Activated naive CD8-positive, alpha-beta T cell treated with anti-CD3 and anti-CD28 coated beads, Interleukin-2, amount 50 U/mL, for 16 hours (primary cell): ENCODE measurements around the gene PRSS21.

Source experiments
- DNase-seq: peaks from one replicate; pipeline ENCODE4 v3.0.0-alpha.2; 2020; ENCODE audit warnings: low read depth, low spot score

The PRSS21 gene

DNA sequence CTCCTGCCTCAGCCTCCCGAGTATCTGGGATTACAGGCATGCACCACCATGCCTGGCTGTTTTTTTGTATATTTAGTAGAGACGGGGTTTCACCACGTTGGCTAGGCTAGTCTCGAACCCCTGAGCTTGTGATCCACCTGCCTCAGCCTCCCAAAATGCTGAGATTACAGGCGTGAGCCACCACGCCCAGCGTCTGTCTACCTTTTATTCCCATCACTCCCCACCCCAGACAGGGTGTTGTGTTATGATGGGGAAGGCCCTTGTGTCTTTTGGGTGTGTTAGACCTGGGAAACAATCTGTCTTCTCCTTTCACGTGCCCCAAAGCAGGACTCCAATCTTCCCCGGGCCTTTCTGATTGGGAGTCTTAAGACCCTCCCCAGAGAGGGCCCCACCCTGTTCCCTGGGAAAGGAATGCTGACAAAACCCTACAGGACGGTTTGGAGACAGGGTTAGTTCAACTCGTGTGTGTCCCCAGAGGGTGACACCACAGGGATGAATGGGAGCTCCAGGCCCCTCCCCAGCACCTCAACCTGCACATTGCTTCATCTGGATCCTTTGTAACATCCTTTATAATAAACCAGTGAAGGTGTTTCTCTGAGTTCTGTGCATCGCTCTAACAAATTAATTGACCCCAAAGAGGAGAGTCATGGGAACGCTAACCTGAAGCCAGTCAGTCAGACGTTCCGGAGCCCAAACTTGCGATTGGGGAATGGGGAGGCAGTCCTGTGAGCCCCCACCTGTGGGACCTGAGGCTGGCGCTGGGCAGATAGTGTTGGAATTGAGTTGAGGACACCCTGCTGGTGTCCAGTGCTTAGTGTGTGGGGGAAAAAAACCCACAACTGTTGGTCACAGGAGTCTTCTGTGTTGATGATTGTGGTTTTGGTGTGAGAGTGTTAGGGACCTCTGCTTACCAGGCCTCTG lies 36.8 kb upstream of the PRSS21 start:
- no peak for DNase-seq

DNA sequence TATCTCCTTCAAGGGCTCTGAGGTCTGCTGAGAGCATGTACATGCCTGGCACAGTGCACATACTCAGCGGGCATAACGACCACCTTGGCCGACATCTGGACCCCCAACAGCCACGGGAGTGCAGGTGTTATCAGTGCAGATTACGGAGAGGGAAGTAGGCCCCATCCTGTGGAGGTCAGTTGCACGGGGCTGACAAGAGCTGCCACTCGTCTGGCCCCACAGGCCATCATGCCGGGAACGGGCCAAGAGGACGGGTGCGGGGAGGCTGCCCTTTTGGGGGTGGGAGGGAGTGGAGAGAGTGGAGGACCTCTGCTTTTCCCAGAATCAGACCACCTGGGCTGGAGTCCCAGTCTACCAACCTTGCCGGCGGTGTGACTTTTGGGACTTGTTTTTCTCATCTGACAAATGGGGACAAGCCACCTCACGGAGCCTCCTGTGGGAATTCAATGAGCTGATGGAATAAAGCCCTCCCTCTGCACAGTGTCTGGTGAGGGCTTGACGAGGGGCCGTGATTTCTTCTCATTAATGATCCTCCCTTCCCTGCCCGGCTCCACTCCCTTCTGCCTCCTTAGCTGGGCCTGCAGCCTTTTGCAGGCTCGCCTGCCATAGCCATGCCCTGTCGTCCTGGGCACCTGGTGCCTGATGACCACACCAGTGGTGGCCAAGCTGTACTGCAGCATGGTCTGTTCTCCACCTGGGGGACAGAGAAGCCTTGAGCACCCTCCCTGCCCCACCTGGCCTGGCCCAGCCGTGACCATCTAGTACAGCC lies 34.3 kb upstream of the PRSS21 start:
- DNase-seq = no peak

DNA sequence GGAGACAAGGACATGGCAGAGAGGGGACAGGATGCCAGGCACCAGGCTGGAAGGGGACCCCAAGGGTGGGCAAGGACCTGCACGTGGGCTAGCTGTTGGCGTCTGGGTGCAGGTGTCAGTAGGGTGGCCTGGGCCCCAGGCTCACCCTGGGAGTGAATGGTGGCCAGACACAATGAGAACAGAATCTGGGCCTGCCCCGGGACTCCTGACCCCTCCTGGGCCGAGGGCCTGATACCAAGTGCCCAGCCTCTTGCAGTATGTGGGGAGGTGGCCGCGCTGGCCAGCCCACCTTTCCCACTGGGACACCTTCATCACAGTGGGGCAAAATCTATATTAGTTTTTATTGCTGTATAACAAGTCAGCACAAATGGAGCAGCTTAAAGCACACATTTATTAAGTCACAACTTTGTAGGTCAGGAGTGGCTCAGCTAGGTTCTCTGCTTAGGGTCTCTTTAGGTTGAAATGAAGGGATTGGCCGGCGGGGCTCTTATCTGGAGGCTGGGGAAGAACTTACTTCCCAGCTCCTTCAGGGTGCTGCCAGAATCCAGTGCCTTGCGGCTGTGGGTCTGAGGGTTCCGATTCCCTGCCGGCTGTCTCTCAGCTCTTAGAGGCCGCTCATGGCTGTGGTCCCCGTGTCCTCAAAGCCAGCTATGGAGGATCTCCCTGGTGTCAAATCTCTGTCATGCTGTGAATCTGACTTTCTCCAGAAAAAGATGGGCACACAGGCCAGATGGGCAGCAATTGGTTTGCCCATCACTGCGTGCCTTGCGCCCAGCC lies 33.3 kb upstream of the PRSS21 start:
- no peak for DNase-seq

GRCh38 chr16:2784358-2785100 lies 32.5 kb upstream of the PRSS21 start:
- no peak for DNase-seq

DNA sequence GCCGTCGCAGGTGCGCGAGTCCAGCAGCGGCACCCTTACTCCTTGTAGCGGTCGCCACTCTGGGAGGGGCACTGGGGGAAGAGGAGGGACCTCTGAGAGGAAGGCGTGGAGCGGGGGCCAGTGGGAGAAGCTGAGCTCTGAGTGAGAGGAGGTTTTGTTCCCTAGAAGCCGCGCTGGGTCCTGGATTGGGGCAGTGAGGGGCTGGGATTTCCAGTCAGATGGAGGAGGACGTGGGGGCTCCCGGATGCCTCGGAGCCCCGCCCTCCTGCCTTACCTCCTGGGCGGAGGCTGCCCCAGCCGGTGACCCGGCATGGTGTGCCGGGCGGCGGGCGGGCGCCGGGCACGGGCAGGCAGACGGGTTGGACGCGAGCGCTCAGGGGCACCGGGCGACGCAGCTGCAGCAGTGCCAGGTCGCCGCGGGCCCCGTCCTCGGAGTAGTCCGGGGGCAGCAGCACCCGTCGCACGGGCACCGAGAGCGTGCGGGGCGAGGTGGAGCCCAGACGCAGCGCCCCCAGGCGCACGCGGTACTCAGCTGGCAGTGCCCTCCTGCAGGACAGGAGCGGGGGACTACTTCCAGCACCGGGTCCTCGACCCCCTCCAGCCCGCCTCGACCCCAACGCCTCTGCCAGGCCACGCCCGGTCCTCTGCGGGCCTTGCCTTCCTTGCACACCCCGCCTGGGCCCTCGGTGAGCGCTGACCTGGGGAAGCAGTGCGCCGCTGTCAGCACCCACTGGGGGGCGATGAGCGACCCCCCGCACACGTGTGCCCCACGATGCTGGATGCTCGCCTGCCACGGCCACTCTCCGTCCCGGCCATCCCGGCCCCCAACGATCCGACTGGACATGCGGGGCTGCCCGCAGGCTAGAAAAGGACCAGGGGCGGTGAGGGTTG lies 31.7 kb upstream of the PRSS21 start:
- no peak for DNase-seq

DNA sequence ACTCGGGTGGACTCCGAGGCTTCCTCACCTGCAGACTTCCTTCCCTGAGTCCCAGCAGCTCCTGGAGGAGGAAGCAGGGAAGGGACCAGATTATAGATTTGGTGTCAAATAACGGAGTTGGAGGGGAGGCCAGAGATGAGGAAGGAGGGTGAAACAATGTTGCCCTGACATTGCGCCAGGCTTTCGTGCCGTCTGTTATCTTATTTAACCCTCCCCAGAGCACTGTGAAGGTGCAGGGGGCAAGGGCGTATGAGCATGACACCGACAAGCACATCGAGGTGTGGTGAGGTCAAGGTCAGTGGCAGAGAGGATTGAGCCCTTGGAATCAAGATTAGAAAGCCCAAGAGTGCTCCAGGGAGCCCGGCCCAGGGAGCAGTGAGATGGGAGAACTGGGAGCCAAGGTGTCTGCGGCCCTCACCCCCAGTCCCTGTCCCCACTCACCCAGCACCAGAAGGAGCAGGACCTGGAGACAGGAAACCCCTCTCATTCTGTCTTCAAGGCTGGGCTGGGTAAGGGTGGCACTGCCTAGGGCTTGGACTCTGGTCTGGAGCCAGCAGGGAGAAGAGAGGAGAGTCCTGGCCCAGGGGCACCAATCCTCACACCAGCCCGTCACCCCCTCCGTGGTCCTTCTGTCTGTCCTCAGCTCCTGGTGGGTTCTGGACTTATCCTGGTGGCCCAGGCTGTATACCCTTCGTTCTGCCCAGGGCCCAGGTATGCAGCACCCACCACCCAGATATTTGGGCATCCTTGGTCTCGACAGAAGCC lies 30.8 kb upstream of the PRSS21 start:
- DNase-seq = no peak

GRCh38 chr16:2786826-2787151 lies 30.2 kb upstream of the PRSS21 start:
- DNase-seq = no peak

DNA sequence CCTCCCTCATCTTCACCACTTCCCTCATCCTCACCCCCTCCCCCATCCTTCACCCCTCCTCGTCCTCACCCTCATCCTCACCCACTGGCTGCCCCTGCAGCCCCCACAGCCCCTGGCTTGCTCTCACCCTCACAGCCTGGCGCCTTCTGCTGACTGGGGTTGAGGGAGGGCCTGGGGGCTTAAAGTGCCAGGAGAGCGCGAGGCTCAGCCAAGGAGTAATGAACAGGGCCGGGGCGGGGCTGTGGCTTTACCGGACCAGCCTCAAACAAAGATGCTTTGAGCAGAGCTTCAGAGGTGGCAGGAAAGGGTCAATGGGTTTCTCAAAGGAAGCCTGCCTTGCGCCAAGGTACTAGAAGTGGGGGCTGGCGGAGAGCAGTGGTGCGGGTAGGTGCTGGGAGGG lies 29.6 kb upstream of the PRSS21 start, which contains the start of gene PRSS33:
PRSS33 (minus strand) TSS at position 155 of the 400 bp plus-strand sequence. CDS start 1,013 bp downstream, outside the sequence.
- DNase-seq = no peak

DNA sequence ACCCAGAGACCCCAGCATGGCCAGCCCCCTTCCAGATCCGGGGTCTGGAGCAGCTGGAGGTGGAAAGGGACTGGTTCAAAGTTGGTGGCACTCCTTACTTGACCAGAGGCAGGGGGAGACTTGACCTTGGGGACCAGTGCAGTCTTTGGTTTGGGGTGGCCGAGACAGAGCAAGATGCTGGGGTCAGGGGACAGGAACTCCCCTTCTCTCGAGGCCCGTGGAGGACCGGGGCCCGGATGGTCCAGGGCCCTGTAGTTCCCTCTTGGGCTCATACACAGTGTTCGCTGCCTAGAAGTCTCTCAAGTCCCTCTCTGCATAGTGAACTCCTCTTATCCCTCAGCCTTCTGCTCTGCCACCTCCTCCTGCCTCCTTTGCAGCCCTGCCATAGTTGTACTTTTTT lies 29.1 kb upstream of the PRSS21 start:
- no peak for DNase-seq

DNA sequence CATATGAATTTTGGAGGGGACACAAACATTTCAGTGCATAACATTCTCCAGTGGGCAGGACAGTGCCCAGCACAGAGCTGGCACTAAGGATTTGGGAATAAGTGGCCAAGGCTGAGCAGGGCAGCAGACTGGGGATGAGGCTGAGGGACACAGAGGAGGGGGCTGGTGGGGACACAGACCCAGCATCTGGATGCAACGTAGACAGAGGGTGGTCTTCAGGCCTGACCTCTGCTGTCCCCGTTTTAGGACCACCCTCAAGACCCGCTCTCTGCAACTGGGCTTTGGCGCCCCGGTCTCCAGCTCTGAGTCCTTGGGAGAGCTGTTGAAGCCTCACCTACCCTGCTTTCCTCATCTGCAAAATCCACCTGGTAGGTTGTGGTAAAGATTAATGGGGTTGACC lies 26.4 kb upstream of the PRSS21 start:
- no peak for DNase-seq

GRCh38 chr16:2791174-2791573 lies 25.9 kb upstream of the PRSS21 start:
- no peak for DNase-seq

DNA sequence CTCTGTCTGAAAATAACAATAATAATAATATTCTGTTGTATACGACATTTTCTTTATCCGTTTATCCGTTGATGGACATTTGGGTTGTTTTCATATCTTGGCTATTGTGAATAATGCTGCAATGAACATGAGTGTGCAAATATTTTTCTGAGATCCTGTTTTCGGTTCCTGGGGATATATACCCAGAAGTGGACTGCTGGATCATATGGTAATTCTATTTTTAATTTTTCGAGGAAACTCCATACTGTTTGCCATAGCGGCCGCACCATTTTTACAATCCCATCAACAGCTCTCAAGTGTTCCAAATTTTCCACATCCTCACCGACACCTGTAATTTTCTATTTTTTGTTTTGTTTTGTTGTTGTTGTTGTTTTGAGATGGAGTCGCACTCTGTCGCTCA lies 24.1 kb upstream of the PRSS21 start:
- DNase-seq = no peak

DNA sequence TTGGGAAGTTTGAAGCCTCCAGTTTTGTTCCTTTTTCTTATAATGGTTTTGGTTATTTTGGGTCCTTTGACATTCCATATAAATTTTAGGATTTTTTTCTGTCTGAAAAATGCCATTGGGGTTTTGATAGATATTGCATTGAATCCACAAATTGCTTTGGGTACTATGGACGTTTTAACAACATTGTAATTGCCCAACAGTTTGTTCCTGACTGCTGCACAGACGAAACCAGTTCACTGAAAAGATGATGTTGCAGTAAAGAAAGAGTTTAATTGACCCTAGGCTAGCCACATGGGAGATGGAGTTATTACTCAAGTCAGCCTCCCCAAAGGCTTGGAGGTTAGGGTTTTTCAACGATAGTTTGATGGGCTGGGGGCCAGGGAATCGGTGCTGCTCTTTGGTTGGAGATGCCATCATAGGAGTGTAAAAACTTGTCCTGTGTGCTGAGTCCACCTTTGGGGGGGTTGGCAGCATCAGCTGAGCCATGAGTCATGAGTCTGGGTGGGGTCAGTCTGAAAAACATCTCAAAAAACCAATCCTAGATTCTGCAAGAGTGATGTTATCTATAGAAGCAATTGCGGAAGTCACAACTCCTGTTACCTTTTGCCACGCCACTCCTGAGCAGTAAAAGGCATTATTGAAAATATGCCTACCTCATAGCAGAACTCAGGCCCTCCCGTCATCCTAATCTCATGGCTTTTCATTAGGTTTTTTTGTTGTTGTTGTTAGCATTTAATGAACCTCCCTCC lies 21.5 kb upstream of the PRSS21 start:
- DNase-seq = no peak

DNA sequence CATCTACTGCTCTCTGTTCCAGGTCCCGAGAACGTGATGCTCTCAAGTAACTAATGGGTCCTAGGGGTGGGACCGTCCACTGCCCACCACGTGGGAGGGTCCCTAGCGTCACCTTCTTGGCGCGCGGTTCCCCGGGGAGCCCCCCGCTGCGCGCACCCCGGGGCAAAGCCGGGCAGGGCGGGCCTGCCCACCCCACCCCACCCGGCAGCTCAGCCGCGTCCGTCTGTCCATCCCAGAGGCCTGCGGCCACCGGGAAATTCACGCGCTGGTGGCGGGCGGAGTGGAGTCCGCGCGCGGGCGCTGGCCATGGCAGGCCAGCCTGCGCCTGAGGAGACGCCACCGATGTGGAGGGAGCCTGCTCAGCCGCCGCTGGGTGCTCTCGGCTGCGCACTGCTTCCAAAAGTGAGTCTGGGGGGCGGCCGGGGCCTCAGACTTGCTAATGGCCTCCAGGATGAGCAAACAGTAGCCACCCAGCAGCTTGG lies 18.3 kb upstream of the PRSS21 start:
- no peak for DNase-seq

DNA sequence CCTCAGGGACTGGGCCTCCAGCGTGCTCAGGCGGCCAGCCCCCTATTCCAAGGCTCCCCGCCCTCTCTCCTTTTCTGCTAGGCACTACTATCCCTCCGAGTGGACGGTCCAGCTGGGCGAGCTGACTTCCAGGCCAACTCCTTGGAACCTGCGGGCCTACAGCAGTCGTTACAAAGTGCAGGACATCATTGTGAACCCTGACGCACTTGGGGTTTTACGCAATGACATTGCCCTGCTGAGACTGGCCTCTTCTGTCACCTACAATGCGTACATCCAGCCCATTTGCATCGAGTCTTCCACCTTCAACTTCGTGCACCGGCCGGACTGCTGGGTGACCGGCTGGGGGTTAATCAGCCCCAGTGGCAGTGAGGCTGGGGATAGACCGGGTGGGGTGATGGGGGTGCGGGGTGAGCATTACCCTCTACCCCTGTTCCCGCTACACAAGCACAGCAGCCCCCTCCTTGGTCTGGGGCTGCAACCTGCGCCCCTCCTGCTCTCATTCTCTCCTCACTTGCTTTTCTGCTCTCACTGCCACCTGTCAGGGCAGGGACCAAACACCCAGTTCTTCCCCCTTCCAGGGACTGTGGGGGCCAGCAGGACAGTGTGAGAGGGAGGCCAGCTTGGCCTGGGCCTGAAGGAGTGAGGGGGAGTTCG lies 17.7 kb upstream of the PRSS21 start:
- DNase-seq = no peak

DNA sequence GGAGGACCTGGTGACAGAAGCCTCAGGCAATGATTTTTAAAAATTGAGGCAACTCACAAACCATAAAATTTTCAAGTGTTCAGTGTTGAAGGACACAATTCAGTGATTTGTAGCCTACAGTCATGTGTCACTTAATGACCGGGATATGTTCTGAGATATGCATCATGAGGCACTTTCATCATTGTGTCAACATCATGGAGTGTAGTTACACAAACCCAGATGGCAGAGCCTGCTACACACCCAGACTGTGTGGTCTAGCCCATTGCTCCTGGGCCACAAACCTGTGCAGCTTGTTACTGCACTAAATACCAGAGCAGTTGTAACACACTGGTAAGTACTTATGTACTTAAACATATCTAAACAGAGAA lies 17.2 kb upstream of the PRSS21 start:
- DNase-seq = no peak

DNA sequence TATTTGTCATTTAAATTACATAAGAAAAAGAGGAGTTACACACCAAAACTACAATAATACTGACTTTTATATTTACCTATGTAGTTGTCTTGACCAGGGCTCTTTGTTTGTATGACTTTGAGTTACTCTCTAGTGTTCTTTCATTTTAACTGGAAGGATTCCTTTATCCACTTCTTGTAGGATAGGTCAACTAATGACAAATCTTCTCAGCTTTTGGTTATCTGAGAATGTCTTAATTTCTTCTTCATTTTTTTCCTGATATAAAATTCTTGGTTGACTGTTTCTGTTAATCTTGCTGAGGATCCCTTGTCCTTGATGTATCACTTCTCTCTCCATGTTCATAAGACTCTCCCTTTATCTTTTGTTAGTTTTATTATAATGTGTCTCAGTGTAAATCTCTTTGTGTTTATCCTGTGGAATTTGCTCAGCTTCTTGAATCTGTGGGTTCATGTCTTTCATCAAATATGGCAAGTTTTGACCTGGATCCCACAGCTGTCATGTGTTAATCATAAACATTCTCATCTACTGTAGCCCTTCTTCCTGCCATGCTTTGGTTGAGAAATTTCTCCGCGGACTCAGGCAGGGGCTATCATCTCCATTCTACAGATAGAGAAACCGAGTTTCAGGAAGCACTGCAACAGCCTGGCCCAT lies 13.4 kb upstream of the PRSS21 start:
- DNase-seq = no peak

GRCh38 chr16:2804728-2805127 lies 12.3 kb upstream of the PRSS21 start:
- no peak for DNase-seq
